ENCODE results near the gene GTF2F2.

DNA sequence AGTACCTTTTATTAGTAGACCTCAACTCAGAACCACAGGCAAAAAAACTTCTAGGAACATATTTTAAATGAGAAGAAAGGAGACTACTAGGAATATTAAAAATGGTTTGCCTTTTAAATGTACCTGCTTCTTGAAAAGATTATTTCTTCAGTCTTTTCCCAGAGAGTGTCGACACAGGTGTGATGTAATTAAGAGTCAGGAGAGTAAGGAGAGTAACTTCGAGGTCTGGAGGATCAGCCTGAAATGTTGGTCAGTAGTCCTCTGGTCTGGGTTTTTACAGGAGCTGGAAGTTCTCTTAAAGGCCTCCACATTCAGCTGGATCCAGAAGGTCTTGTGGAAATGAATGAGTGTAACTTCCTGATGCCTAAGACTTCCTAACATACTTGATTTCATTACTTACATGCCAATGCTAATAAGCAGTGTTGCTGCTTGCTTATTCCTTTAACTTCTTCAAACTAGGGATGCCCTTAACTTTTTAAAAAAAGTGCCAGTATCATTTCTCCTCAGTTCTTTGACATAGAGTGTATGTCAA is 80.5 kb downstream of the GTF2F2 start, which contains the start of gene KCTD4:
- TF ChIP-seq, protein P1, sequence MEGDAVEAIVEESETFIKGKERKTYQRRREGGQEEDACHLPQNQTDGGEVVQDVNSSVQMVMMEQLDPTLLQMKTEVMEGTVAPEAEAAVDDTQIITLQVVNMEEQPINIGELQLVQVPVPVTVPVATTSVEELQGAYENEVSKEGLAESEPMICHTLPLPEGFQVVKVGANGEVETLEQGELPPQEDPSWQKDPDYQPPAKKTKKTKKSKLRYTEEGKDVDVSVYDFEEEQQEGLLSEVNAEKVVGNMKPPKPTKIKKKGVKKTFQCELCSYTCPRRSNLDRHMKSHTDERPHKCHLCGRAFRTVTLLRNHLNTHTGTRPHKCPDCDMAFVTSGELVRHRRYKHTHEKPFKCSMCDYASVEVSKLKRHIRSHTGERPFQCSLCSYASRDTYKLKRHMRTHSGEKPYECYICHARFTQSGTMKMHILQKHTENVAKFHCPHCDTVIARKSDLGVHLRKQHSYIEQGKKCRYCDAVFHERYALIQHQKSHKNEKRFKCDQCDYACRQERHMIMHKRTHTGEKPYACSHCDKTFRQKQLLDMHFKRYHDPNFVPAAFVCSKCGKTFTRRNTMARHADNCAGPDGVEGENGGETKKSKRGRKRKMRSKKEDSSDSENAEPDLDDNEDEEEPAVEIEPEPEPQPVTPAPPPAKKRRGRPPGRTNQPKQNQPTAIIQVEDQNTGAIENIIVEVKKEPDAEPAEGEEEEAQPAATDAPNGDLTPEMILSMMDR (IDR thresholded peaks at IDR 0.05): no peak
- no peak for TF ChIP-seq POLR2A (IDR thresholded peaks at IDR 0.05)
